GM19455 (cell line): ENCODE results near the gene COL12A1.

Experiments used
- ATAC-seq: cut with Tn5 transposase; IDR thresholded peaks from one replicate; pipeline ENCODE4 v1.9.1; 2021; ENCODE audit not compliant: unreplicated experiment

Gene COL12A1

DNA sequence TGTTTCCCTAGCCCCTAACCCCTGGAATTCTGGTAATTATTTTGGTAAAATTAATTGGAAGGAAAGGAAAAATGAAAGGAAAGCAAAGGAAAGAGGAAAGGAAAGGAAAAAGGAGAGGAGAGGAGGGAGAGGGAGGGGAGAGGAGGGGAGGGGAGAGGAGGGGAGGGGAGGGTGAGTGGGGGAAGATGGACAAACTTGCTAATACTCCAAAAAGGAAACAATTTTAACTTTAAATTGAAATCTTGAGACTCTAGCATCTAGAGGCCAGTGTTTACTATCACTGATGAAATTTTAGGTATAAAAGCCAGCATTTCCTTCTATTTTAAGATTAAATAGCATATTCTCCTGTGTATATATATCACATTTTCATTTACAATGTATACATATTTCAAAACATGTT lies 156.5 kb downstream of the COL12A1 start:
- no peak for ATAC-seq

GRCh38 chr6:75044846-75045245 lies 161.0 kb downstream of the COL12A1 start:
- no peak for ATAC-seq

GRCh38 chr6:75041381-75041780 lies 164.5 kb downstream of the COL12A1 start:
- no peak for ATAC-seq
